GM10847 (cell line): ENCODE results near the gene NPNT.
A peak's percentile ranks its signal among the peaks of the same experiment; 100 is the strongest.

Source experiments
- POLR2A ChIP-seq: IDR thresholded peaks from 2 replicates; pipeline ENCODE4 v1.6.1; 2011; ENCODE audit not compliant: insufficient read length; ENCODE audit errors: extremely low read depth

NPNT gene, protein sequence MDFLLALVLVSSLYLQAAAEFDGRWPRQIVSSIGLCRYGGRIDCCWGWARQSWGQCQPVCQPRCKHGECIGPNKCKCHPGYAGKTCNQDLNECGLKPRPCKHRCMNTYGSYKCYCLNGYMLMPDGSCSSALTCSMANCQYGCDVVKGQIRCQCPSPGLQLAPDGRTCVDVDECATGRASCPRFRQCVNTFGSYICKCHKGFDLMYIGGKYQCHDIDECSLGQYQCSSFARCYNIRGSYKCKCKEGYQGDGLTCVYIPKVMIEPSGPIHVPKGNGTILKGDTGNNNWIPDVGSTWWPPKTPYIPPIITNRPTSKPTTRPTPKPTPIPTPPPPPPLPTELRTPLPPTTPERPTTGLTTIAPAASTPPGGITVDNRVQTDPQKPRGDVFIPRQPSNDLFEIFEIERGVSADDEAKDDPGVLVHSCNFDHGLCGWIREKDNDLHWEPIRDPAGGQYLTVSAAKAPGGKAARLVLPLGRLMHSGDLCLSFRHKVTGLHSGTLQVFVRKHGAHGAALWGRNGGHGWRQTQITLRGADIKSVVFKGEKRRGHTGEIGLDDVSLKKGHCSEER

GRCh38 chr4:105894660-105895582, at the start of gene NPNT:
Gene NPNT, plus strand, starts transcription at chr4:105895471. Its CDS starts 182 bp downstream, at chr4:105895653.
- peak; percentile 29 for TF ChIP-seq POLR2A

GRCh38 chr4:105845559-105845958, 49.7 kb upstream of the NPNT start:
- no peak for TF ChIP-seq POLR2A

DNA sequence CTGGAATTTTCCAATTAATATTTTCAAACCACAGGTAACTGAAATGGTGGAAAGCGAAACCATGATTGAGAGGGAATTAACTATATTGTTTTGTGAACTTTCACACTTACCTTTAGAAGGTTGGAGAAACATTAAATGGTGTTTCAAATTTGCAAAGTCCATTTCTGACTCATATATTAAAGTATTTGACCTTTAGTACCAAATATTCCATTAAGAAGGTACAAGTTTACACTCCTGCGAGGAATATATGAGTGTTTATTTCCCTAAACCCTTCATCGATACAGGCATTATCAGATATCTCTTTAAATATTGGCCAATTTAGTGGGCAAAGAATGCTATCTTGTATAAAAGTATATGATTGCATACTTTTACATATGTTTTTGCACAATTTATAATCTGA, 44.1 kb upstream of the NPNT start:
- TF ChIP-seq POLR2A, result no peak

- TF ChIP-seq POLR2A, result no peak
Observed at GRCh38 chr4:105858466-105859040, 36.7 kb upstream of the NPNT start.

DNA sequence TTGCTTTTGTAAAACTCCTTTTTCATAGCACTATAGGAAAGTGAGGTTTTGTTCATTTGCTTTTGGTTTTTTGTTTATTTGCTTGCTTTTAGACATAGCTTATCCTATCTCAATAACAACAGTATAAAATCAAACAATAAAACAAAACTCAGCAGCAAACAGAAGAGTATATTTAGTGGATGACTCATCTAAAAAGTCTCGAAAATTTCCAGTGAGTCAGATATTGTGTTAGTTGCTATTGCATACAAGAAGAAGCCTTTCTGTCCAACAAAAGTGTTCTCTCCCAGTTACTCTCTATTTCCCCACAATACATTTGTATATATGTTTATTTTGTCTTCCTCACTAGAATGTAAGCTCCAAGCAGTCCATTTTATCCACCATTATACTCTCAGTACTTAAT, 36.0 kb upstream of the NPNT start:
- TF ChIP-seq POLR2A, result no peak

DNA sequence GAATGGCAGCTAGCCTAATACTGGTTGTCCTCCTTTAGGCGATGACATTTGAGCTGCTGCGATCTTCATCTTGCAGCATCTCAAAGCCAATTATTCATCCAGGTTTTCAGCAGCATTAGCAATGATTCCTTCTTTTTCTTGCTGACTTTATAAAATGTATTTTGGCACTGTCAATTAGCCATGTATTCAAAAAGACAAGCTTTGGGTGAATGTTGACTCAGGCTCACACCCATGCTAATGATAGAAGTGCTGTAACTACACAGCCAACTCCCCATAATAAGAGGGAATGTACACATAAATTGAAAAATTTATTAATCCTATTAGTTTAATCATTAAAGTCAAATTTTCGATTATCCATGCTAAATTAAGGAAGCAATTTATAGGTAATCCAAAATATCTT, 24.3 kb upstream of the NPNT start:
- no peak for TF ChIP-seq POLR2A

DNA sequence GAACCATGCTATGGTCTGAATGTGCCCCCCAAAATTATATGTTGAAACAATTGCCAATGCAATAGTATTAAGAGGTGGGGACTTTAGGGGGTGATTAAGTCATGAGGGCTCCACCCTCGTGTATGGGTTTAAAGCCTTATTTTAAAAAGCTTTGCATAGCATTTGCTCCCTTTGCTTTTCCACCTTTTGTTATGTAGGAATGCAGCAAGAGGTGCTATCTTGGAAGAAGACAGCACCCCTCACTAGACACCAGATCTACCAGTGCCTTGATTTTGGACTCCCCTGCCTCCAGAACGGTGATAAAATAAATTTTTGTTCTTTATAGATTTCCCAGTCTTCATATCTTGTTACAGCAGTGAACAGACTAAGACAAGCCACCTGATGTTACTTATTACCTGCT, 23.3 kb upstream of the NPNT start:
- no peak for TF ChIP-seq POLR2A

GRCh38 chr4:105875233-105875632, 20.0 kb upstream of the NPNT start:
- TF ChIP-seq POLR2A, result no peak

GRCh38 chr4:105878668-105879067, 16.6 kb upstream of the NPNT start:
- TF ChIP-seq POLR2A, result no peak

DNA sequence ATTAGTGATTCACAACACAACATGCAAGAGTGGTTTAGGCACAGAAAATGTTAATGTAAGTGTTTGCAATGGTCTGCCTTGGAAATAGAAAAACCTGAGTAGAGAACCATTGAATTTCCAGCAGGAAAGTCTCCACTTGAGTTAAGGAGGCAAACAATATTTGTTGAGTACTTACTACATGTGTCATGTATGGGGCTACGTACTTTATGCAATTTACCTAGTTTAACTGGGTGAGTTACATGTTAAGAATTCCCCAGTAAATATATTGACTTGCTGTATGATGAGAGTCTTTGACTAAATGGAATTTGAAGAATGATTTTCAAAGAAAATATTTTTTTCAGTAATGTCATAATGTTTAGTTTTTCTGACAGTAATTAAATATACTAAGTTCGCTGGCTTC, 7.8 kb upstream of the NPNT start:
- no peak for TF ChIP-seq POLR2A

GRCh38 chr4:105895583-105896460, 551 bp downstream of the NPNT start:
- no peak for TF ChIP-seq POLR2A

GRCh38 chr4:105896461-105896942, 1.2 kb downstream of the NPNT start:
- TF ChIP-seq POLR2A, result no peak

DNA sequence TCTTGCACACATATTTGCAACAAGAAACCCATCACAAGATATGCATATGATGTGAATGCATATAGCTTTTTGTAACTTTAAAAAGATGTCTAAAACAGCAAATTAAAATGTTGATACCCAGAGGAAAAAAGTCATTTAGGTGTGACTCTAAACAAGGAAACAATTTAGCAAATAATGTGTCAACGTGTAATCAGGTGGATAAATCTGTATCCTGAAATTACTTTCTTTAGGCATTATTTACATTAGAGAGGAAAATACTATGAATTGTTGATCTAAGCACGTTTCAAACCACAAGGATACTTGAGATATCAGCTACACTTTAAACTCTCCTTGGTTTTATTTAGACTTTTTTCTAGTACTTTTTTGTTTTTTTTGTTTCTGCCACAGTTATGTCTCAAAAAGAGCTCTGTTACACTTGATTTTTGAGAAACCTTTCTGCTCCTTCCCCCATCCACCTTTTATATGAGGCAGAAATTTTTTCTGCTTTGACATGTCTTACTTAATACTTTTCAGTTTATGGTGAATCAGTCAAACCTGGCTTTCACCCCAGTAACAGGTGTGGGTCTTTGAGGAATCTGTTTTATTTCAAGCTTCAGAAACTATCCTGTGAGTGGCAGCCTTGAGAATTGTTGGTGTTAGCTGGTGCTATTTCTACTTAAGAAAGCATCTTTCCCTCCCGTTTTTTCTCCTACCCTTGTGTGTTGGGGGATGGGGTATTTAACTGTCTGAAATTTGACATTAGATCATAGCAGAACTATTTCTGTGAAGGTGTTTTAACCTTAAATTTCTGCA, 1.9 kb downstream of the NPNT start:
- no peak for TF ChIP-seq POLR2A
